Gastroesophageal sphincter (tissue), 3 donors: Measurements from ENCODE around the gene HLX.

Experiments
- POLR2A ChIP-seq, 2 donors: fragments of 450-650 bp; IDR thresholded peaks; one replicate each; pipeline ENCODE4 v1.6.1; 2017; ENCODE audit warnings: antibody characterized with exemption in 2 of 2, mild to moderate bottlenecking in 2 of 2, moderate library complexity in 1 of 2
- TF ChIP-seq, protein P1 (sequence below), 4 experiments: fragments of 200-600 bp in 2 of 4; fragments of 450-650 bp in 2 of 4; sonication (generic) in 1 of 4; IDR thresholded peaks; one replicate each; pipeline ENCODE4 v1.5.1; 2017 to 2019; ENCODE audit warnings: antibody characterized with exemption in 4 of 4, mild to moderate bottlenecking in 2 of 4, moderate library complexity in 2 of 4

- TF ChIP-seq, protein P1, sequence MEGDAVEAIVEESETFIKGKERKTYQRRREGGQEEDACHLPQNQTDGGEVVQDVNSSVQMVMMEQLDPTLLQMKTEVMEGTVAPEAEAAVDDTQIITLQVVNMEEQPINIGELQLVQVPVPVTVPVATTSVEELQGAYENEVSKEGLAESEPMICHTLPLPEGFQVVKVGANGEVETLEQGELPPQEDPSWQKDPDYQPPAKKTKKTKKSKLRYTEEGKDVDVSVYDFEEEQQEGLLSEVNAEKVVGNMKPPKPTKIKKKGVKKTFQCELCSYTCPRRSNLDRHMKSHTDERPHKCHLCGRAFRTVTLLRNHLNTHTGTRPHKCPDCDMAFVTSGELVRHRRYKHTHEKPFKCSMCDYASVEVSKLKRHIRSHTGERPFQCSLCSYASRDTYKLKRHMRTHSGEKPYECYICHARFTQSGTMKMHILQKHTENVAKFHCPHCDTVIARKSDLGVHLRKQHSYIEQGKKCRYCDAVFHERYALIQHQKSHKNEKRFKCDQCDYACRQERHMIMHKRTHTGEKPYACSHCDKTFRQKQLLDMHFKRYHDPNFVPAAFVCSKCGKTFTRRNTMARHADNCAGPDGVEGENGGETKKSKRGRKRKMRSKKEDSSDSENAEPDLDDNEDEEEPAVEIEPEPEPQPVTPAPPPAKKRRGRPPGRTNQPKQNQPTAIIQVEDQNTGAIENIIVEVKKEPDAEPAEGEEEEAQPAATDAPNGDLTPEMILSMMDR (IDR thresholded peaks at IDR 0.05): no peak
- TF ChIP-seq POLR2A (IDR thresholded peaks at IDR 0.05): no peak
Observed at GRCh38 chr1:220915954-220916353, 36.7 kb downstream of the HLX start.
